HG02798 (cell line): Measurements from ENCODE around the gene CA9.
A peak's percentile ranks its signal among the peaks of the same experiment; 100 is the strongest.

Source experiments
- ATAC-seq: cut with Tn5 transposase; IDR thresholded peaks from one replicate; pipeline ENCODE4 v1.9.1; 2021; ENCODE audit warnings: mild to moderate bottlenecking; ENCODE audit not compliant: unreplicated experiment, poor library complexity

Gene CA9

DNA sequence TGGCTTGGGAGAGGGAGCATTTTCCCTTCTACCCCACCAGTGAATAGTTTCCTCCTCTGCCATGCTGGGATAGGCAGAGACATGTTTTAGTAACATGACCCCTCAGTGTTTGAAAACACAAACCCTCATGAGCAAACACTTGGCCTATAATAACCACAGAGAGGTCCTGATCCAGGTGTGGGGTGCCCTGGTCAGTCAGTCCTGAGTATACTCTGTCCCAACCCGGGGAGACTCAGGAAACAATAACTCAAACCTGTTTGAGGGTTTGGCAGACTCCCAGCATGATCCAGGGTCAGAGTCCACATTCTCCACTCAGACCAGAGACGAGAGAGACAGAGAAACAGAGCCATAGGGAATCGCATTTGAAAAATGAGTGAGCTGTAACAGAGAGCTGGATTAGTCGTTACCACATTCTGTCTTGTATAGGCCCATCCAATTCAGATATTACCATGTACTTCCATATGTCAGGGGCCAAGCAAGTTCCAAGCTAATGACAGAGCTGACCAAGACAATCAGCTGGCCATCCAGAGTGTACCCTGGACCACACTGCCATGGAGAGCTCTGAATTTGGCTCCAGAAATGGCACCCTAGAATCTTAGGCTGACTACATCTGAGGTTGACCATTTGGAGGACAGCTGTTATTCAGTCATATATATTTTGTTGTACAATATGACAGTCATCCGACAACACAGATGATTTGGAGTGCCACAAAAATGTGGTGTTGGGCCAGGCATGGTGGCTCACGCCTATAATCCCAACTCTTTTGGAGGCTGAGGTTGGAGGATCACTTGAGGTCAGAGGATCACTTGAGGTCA, 4.2 kb upstream of the CA9 start:
- ATAC-seq: no peak

DNA sequence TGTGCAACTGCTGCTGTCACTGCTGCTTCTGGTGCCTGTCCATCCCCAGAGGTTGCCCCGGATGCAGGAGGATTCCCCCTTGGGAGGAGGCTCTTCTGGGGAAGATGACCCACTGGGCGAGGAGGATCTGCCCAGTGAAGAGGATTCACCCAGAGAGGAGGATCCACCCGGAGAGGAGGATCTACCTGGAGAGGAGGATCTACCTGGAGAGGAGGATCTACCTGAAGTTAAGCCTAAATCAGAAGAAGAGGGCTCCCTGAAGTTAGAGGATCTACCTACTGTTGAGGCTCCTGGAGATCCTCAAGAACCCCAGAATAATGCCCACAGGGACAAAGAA, 265 bp downstream of the CA9 start:
- no peak for ATAC-seq

DNA sequence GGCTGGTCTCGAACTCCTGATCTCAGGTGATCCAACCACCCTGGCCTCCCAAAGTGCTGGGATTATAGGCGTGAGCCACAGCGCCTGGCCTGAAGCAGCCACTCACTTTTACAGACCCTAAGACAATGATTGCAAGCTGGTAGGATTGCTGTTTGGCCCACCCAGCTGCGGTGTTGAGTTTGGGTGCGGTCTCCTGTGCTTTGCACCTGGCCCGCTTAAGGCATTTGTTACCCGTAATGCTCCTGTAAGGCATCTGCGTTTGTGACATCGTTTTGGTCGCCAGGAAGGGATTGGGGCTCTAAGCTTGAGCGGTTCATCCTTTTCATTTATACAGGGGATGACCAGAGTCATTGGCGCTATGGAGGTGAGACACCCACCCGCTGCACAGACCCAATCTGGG, 1.5 kb downstream of the CA9 start:
- ATAC-seq: no peak

DNA sequence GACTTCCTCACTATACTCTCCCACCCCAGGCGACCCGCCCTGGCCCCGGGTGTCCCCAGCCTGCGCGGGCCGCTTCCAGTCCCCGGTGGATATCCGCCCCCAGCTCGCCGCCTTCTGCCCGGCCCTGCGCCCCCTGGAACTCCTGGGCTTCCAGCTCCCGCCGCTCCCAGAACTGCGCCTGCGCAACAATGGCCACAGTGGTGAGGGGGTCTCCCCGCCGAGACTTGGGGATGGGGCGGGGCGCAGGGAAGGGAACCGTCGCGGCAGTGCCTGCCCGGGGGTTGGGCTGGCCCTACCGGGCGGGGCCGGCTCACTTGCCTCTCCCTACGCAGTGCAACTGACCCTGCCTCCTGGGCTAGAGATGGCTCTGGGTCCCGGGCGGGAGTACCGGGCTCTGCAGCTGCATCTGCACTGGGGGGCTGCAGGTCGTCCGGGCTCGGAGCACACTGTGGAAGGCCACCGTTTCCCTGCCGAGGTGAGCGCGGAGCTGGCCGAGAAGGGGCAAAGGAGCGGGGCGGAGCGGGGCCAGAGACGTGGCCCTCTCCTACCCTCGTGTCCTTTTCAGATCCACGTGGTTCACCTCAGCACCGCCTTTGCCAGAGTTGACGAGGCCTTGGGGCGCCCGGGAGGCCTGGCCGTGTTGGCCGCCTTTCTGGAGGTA, 2.1 kb downstream of the CA9 start:
- no peak for ATAC-seq

DNA sequence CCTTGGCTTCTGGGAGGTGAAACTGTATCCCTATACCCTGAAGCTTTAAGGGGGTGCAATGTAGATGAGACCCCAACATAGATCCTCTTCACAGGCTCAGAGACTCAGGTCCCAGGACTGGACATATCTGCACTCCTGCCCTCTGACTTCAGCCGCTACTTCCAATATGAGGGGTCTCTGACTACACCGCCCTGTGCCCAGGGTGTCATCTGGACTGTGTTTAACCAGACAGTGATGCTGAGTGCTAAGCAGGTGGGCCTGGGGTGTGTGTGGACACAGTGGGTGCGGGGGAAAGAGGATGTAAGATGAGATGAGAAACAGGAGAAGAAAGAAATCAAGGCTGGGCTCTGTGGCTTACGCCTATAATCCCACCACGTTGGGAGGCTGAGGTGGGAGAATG, 5.4 kb downstream of the CA9 start:
- no peak for ATAC-seq

DNA sequence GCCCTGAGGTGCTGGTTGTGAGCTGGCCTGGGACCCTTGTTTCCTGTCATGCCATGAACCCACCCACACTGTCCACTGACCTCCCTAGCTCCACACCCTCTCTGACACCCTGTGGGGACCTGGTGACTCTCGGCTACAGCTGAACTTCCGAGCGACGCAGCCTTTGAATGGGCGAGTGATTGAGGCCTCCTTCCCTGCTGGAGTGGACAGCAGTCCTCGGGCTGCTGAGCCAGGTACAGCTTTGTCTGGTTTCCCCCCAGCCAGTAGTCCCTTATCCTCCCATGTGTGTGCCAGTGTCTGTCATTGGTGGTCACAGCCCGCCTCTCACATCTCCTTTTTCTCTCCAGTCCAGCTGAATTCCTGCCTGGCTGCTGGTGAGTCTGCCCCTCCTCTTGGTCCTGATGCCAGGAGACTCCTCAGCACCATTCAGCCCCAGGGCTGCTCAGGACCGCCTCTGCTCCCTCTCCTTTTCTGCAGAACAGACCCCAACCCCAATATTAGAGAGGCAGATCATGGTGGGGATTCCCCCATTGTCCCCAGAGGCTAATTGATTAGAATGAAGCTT, 6.1 kb downstream of the CA9 start:
- ATAC-seq: no peak

DNA sequence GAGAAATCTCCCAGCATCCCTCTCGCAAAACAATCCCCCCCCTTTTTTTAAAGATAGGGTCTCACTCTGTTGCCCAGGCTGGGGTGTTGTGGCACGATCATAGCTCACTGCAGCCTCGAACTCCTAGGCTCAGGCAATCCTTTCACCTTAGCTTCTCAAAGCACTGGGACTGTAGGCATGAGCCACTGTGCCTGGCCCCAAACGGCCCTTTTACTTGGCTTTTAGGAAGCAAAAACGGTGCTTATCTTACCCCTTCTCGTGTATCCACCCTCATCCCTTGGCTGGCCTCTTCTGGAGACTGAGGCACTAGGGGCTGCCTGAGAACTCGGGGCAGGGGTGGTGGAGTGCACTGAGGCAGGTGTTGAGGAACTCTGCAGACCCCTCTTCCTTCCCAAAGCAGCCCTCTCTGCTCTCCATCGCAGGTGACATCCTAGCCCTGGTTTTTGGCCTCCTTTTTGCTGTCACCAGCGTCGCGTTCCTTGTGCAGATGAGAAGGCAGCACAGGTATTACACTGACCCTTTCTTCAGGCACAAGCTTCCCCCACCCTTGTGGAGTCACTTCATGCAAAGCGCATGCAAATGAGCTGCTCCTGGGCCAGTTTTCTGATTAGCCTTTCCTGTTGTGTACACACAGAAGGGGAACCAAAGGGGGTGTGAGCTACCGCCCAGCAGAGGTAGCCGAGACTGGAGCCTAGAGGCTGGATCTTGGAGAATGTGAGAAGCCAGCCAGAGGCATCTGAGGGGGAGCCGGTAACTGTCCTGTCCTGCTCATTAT, 6.8 kb downstream of the CA9 start:
- peak; percentile 72 for ATAC-seq

DNA sequence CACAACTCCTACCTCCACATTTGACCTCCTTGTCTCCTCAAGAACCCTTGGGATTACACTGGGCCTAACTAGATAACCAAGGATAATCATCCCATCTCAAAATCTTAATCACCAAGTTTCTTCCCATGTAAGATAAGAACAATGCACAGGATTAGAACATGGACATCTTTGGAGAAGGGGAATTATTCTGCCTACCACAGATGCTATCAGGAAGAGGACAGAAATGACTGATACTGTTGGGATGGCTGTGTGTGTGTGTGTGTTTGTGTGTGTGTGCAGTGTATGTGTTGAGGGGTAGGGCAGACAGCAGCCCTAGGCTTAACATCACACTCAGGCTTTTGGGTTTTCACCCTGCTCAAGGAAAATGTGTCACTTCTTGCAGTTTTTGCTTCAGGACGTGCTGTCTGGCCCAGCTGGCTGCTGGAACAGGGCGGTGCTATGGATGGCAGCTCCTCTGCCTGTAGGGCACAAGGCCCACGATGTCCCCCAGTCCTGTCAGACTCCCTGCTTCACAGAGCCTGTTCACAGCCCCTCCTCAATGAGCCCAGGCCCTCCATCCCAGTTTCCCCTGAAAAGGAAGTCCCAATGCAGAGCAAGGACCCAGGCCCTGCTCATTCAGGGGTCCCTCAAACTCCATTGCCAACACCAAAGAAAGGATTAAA, 7.7 kb downstream of the CA9 start:
- ATAC-seq: no peak

DNA sequence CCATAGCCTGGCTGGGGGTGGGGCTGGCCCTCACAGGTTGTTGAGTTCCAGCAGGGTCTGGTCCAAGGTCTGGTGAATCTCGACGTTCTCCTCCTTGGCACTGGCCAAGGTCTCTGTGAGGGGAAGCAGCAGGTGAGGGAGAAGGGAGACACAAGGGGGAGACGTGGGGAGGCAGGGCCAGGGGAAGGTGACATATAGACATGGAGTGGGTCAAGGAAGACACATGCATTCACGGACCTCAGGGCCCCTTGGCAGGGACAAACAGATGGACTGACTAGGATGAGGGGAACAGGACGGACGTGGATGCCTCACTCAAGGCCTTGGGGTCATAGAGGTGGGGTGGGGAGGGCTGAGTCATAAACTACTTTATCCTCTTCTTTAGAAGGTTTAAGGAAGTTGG, 8.3 kb downstream of the CA9 start:
- ATAC-seq: no peak

DNA sequence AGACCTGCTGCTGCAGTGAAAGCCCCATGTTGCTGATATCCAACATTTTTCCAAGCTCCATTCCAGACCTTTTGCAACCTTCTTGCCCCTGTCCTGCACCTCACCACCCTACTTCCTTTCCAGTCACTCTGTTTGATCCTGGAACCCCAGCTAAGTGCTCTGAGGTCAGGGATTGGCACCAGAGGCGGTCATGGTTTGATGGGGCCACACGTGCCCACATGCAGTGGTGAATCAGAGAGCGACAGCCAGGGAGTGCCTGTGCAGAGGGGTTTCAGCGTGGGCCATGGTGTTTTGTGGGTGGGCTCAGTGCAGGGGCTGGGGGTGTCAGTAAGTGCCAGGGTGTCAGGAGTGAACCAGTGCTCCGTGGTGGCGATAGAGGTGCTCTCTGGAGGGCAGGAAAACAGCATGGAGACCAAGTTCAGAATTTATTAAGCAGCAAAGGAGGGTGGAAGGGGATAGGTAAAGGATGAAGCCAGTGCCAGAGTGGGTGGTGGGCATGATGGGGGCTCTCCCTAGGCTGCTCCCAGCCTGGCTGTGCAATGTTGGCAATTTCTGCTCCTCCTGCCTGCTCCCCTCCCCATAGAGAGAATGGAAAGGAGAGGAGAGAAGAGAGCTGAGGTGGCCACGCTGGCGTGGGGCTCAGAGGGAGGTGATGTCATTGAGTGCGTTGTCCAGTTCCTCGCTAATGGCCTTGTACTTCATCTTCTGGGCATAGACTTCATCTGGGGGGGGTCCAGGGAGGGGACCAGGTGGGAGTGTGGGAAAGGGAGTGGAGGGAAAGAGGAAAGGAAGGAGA, 9.0 kb downstream of the CA9 start:
- no peak for ATAC-seq

DNA sequence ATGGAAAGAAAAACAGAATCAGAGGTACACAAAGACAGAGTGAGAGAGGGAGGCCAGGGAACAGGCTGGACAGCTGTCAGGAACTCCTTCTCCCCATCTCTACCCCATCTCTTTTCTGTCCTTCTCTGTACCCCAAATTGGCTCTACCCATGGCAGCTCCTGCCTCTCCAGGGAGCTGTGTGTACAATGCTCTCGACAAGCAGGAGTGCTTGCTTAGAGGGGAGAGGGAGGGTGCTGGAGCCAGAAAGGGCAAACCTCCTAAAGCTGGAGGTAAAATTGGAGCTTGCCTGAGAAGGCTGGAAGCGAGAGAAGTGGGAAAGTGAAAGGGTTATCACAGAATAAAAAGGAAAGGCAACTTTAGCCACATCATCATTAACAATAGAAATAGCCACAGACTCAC, 9.6 kb downstream of the CA9 start:
- no peak for ATAC-seq

DNA sequence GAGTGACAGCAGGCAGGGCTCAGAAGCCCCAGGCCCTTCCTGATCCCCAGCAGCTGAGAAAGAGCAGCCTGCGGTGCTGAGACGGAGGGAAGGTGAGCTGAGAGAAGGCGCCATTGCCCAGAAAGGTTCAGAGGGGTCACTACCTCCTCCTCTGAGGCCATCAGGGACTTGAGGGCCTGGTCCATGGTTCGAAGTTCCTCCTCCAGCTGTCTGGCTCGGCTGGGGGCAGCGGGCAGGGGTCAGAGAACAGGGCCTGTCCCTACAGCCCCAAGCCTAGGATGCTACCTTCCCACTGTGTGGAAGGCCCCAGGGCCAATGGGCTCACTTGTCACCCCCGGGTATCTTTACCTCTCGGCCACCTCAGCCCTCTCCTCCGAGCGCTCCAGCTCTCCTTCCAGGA, 11.2 kb downstream of the CA9 start:
- ATAC-seq: no peak

DNA sequence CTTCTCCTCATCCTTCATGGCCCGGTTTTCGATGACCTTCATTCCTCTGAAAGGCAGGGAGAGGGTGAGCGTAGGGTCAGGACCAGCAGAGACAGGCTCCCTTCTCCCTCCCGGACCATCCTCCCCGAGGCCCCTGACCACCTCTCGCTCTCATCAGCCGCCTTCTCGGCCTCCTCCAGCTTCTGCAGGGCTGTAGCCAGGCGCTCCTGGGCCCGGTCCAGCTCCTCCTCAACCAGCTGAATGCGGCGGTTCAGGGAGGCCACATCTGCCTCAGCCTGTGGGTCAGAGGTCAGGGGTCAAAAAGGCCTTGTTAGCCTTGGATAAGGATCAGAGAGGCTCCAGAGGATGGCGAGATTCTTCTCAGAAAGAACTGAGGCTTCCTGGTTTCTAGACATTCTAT, 11.8 kb downstream of the CA9 start:
- ATAC-seq: no peak

DNA sequence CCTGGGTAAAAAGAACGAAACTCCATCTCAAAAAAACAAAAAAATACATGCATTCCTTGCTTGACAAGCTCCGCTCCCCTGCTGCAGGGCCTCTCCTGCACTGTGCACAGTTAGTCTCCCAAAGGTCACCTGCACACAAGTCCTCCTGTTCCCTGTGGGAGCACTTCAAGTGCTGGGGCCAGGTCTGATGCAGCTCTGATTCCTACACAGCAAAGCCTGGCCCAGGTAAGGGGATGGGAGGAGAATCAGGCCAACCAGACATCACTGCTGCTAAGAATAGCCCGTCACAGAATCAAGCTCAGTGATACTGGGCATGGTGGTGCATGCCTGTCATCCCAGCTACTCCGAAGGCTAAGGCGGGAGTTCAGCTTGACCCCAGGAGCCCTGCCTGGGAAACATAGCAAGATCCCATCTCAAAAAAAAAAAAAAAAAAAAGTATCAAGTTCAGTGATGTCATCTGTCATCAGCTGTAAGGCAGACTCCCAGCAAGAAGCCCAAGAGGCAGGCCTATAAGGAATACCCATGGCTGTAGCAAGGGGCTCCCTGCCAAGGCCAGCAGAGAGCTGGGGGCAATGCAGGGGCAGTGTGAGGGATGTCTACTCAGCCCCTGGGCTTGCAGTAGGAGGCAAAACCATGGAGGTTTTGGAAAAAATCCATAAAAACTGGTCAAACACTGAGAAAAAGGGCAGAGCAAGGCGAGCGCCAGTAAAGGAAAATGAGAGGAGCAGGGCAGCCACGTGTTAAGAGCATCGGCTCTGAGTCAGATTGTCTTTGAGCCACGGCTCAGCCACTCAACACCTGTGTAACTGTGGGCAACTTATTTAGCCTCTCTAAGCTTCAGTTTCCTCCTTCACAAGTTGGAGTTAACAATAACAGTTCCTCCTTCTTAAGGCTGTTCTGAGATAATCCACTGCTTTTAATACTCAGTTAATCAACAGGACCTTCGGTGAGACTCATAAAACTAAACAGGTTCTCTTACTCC, 12.8 kb downstream of the CA9 start:
- ATAC-seq: peak; percentile 51

DNA sequence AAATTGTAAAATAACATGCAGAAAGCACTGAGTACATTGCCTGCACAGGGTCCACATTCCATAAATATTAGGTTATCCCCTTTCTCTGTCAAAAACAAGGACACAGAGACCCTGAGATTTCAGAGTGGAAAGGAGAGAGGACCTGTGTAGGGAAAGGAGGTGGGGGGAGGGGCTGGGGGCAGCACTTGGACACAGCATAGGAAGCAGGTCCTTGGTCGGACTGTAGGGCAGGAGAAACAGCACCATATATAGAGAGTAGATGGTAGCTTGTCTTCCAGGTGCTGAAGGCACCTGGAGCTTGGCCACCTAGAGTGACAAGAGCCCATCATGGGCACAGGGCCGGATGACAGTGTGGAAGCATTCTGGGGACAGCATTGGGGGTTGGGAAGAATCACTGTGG, 13.6 kb downstream of the CA9 start:
- ATAC-seq: no peak

DNA sequence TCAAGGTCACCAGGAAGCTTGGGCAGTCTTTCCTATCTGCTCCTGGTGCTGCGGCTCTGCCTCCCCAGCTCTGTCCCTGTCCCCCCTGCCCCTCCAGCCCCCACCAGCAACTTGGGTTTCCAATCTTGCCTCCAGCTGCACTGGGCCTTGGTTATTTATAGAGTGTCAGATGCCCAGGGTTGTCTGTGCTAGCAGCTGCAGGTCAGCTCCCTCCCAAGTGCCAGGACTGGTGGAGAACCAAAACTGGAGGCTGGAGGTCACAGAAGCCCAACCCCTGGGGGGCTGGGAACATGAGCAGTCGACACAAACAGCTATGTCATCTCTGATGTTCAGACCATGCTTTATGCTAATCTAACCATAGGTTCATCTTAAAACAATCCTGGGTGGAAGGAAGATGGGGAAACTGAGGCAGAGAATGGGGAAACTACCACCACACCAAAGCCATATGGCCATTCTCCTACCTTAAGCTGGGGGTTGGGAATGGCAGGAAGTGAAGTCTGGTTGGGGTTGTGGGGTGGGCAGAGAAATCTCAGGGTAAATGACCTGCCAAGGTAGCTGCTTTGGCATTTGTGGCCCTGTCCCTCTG, 14.3 kb downstream of the CA9 start:
- ATAC-seq: no peak

DNA sequence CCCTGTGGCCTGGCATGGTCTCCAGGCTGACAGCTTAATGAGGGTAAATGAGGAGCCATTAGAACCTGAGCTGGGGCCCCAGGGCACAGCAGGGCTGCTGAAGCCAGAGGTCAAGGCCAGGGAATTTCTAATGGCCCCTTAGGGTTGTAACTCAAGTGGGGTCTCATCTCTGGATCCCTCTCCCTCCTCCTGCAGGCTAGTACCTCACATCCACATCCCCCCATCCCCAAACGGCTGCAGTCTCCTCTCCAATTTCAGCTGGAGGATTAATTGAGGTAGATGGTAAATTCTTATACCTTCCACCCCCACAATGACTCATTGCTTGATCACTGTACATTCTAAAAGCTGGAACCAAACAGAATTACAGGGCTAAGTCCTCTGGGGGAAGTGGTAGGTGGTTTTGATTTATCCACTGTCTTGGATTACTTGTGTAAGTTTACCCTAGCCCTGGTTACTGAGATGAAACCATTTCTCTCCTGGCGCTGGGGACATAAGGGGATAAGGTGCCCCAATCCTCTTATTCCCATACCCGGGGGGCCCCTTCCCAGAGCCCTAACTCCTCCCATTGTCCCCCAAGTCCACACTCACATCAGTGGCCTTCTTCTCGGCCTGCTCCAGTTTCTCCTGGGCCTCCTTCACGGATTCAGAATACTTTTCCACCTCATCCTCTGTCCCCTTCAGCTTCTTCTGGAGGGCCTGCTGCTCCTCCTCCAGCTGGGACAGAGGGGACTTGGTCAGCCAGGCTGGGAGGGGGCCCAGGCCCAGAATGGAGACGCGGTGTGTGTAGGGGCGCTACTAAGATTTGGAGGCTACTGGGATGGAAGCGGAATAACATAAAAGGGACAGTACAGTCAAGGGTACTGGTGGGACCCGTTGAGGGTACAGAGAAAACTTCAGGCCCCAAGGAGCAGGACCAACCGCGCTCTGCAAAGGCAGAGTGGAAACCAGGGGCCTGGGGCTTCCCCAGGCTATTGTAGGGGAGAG, 15.1 kb downstream of the CA9 start:
- ATAC-seq: no peak
